Neural cell (in vitro differentiated cells): ENCODE data around the gene ZRANB3.

Experiments
- CTCF ChIP-seq: fragments of 450-650 bp; IDR thresholded peaks from 2 replicates; pipeline ENCODE4 v1.5.1; 2014; ENCODE audit warnings: antibody characterized with exemption, mild to moderate bottlenecking, moderate library complexity; ENCODE audit not compliant: poor library complexity, severe bottlenecking
- EP300 ChIP-seq: fragments of 450-650 bp; conservative IDR thresholded peaks from 2 replicates; pipeline ENCODE4 v1.6.1; 2014; ENCODE audit warnings: antibody characterized with exemption, mild to moderate bottlenecking, moderate library complexity; ENCODE audit not compliant: poor library complexity, severe bottlenecking
- EZH2 ChIP-seq: fragments of 200-600, 300-800 bp; shearing (Covaris generic), sonication (generic); IDR thresholded peaks from 2 replicates; pipeline ENCODE4 v1.6.1; 2014; ENCODE audit warnings: antibody characterized with exemption, low read length, borderline replicate concordance, mild to moderate bottlenecking; ENCODE audit not compliant: insufficient read depth, poor library complexity, severe bottlenecking
- POLR2AphosphoS5 ChIP-seq: IDR thresholded peaks from 2 replicates; pipeline ENCODE4 v1.6.1; 2012
- REST ChIP-seq: IDR thresholded peaks from 2 replicates; pipeline ENCODE4 v1.6.1; 2012; ENCODE audit warnings: borderline replicate concordance
- TAF1 ChIP-seq: IDR thresholded peaks from 2 replicates; pipeline ENCODE4 v1.6.1; 2012; ENCODE audit warnings: low read depth

- TF ChIP-seq CTCF: no peak
- TF ChIP-seq EZH2: no peak
- no peak for TF ChIP-seq REST
- TF ChIP-seq POLR2AphosphoS5: no peak
- TF ChIP-seq EP300: no peak
- no peak for TF ChIP-seq TAF1
These were observed 210.3 kb downstream of the ZRANB3 start for GRCh38 chr2:135320465-135321355.
